Activated T-helper 1 cell treated with anti-CD3 and anti-CD28 coated beads, Interleukin-12 subunit alpha, Interleukin-12 subunit beta, Interleukin-2, Interleukin-4 antibody, amounts not matched to agents 30 ng/mL and 10 ng/mL and 1 ng/mL, durations not matched to agents 14 hours and 24 hours and 36 hours (primary cell): Measurements from ENCODE around the gene CD53. TPM values are rescaled to one million over a fixed set of nuclear protein-coding genes. Genes with fewer than 3 reads are reported as not detected.
"Not testable (repeated sequence)": the region's sequence is repeated elsewhere in the genome, so short reads cannot be mapped to it uniquely, and the experiment has no call there.

Source experiments
- DNase-seq: peaks from one replicate; pipeline ENCODE4 v3.0.0; 2021; ENCODE audit warnings: low spot score
- H3K27ac Mint-ChIP-seq: one replicate; pipeline ENCODE4 v1.8.0; 2021; ENCODE audit warnings: mild to moderate bottlenecking, mixed read lengths
- H3K27me3 Mint-ChIP-seq: one replicate; pipeline ENCODE4 v1.8.0; 2022; ENCODE audit warnings: mild to moderate bottlenecking, moderate library complexity, mixed read lengths; ENCODE audit not compliant: insufficient read depth
- H3K36me3 Mint-ChIP-seq: one replicate; pipeline ENCODE4 v1.8.0; 2021; ENCODE audit warnings: low read depth, mixed read lengths
- H3K4me1 Mint-ChIP-seq: one replicate; pipeline ENCODE4 v1.8.0; 2021; ENCODE audit warnings: low read depth, mixed read lengths
- H3K4me3 Mint-ChIP-seq: one replicate; pipeline ENCODE4 v1.8.0; 2021; ENCODE audit warnings: mild to moderate bottlenecking, moderate library complexity, mixed read lengths
- H3K9me3 Mint-ChIP-seq: one replicate; pipeline ENCODE4 v1.8.0; 2021; ENCODE audit warnings: mixed read lengths
- intact Hi-C: fragments of 100-400 bp; cut with micrococcal nuclease; formaldehyde crosslinking; loops from one replicate; pipeline ENCODE4 v1.15.1; 2024
- total RNA-seq: library from RNA; stranded (reverse); gene quantifications from 2 replicates; pipeline ENCODE4 v1.2.3, GENCODE V29; 2022

CD53 gene
- total RNA-seq, 1 donor from 2014 or later = 201 TPM

DNA sequence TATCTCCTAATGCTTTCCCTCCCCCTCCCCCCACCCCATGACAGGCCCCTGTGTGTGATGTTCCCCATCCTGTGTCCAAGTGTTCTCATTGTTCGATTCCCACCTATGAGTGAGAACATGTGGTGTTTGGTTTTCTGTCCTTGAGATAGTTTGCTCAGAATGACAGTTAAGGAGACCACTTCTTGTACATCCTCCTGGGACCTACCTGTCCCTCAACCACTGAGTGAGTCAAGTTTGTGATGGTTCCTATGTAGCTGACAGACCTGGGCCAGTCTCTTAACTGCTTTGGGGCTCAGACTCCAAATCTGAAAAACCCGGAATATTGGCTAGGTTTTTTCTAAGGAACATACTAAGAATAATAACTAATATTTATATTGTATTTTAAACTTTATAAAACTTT lies 12.3 kb upstream of the CD53 start:
- not testable (repeated sequence) for H3K4me3 Mint-ChIP-seq, DNase-seq, H3K27me3 Mint-ChIP-seq, H3K27ac Mint-ChIP-seq, H3K36me3 Mint-ChIP-seq
- Mint-ChIP-seq H3K4me1 (peaks cover 28% of the 10 kb centered on the region), H3K9me3 (peaks cover 31% of the 10 kb centered on the region)
- intact Hi-C loops = loop anchor here (1.0 to 5.0 kb wide), 2 partner anchors 13 to 37 kb away; partner anchors contain the start of gene CD53

DNA sequence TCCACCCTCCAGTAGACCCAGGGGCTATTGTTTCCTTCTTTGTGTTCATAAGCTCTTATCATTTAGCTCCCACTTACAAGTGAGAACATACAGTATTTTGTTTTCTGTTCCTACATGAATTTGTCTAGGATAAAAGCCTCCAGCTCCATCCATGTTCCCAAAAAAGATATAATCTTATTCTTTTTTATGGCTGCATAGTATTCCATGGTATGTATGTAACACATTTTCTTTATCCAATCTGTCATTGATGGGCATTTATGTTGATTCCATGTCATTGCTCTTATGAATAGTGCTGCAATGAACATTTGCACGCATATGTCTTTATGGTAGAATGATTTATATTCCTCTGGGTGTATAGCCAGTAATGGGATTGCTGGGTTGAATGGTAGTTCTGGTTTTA lies 11.0 kb upstream of the CD53 start:
- not testable (repeated sequence) for H3K27ac Mint-ChIP-seq, DNase-seq, H3K27me3 Mint-ChIP-seq, H3K4me3 Mint-ChIP-seq, H3K36me3 Mint-ChIP-seq
- peaks cover 44% of the 10 kb centered on the region for H3K9me3 Mint-ChIP-seq
- intact Hi-C loops = loop anchor here (5.0 kb wide), 1 partner anchor 35 kb away; no protein-coding TSS in a partner anchor
- H3K4me1 Mint-ChIP-seq = peaks cover 28% of the 10 kb centered on the region

DNA sequence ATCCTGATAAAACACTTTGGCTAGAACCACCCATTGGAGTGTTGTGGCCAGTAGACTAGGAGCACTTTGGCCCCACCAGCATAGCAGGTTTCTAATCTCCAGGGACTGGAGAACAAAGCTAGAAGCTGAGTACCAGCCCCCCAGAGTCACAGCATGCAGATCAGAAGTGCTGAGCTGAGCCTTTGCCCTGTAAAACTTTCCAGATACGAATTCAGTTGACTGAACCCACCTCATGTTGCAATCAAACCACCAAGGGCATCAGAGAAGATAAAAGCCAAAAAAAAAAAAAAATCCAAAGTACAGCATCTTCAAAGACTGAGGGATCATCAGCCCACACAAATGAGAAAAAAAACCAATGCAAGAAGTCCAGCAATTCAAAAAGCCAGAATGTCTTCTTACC lies 8.7 kb upstream of the CD53 start:
- no peak overlapping the region for H3K4me3 Mint-ChIP-seq
- H3K9me3 Mint-ChIP-seq = peaks cover 62% of the 10 kb centered on the region
- H3K27me3 Mint-ChIP-seq = no peaks in the 10 kb centered on the region
- H3K27ac Mint-ChIP-seq = no peak overlapping the region
- peaks cover 9% of the 10 kb centered on the region for H3K36me3 Mint-ChIP-seq
- intact Hi-C loops = loop anchor here (5.0 kb wide), 1 partner anchor 33 kb away; no protein-coding TSS in a partner anchor
- peaks cover 15% of the 10 kb centered on the region for H3K4me1 Mint-ChIP-seq
- no peak for DNase-seq

DNA sequence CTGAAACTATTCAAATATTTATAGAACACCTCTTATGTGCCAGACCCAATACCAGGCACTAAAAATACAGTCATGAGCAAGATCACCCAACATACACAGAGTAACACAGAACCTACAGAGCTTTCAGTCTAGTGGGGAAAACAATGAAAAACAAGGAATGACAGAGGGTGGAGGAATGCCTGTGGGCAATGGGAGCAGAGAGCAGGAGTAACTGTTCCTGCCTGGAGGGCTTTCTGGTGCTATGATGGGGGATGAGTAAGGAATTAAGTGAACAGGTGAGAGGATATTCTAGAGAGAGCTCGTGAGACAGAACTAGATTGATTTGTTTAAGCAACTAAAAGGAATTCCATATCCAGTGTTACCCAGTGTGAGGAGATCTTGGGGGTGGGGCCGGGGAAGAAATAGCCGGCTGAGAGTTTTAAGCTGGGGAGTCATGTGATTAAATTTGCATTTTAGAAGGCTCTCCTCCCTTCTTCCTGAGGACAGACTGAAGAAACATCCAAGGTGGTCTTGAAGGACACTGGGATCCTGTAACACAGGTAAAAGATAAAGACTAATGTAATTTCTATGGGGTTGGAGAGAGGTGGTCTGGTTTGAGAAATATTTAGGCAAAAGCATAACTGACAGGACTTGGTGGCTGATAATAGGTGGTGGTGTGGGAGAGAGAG lies 2.1 kb upstream of the CD53 start:
- Mint-ChIP-seq H3K27ac (peak overlapping the region; percentile 32), H3K27me3 (no peaks in the 10 kb centered on the region), H3K4me1 (peaks cover 34% of the 10 kb centered on the region), H3K36me3 (peaks cover 15% of the 10 kb centered on the region), H3K9me3 (peaks cover 28% of the 10 kb centered on the region), H3K4me3 (peak overlapping the region; percentile 28)
- no peak for DNase-seq
- intact Hi-C loops = loop anchor here (5.0 to 10.0 kb wide), 3 partner anchors 274 to 659 kb away; partner anchors contain the start of genes CEPT1, DRAM2, KCNC4 and LAMTOR5

DNA sequence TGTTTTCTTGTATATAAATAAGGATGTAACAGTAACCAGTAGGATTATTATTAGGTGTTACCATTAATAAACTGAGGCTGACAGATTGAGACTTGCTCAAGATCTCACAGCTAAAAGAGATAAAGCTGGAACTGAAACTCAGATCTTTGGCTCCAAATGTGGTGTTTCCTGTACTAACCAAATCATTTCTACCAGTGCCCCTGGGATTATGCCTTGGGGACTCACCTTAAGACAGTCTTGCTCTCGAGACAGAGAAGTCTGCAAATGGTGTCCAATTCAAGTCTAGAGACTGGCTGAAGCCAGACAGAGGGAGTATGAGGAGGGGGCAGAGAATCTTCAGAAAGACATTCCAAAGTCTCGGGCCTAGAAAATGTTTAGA lies 593 bp upstream of the CD53 start:
- Mint-ChIP-seq H3K36me3 (peaks cover 16% of the 10 kb centered on the region), H3K27me3 (no peaks in the 10 kb centered on the region), H3K4me1 (peaks cover 42% of the 10 kb centered on the region), H3K27ac (peak overlapping the region; percentile 98), H3K4me3 (peak overlapping the region; percentile 99), H3K9me3 (peaks cover 13% of the 10 kb centered on the region)
- no peak for DNase-seq
- intact Hi-C loops = loop anchor here (5.0 to 10.0 kb wide), 3 partner anchors 272 to 660 kb away; partner anchors contain the start of genes CEPT1, DRAM2, KCNC4 and LAMTOR5

DNA sequence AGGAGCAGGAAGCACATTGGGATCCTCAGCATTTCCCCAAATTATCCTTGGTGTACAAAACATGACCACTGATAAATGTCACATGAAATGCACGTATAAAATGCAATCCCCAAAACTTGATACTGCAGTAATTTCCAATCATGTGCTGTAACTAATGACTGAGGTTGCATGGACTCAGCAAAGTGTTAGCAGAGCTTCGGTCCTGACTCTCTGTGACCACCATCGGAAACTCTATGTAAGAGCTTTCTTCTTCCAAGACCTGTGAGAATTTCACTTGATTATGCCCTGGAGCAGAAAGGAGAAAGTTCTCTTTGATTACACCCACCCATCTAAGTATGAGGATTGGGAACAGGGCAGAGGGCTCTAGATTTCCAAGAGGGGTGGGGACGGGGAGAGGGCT lies 908 bp downstream of the CD53 start:
- Mint-ChIP-seq H3K4me3 (peak overlapping the region; percentile 99), H3K4me1 (peaks cover 52% of the 10 kb centered on the region), H3K27me3 (no peaks in the 10 kb centered on the region), H3K9me3 (no peaks in the 10 kb centered on the region), H3K36me3 (peaks cover 23% of the 10 kb centered on the region), H3K27ac (peak overlapping the region; percentile 98)
- no peak for DNase-seq
- intact Hi-C loops = loop anchor here (1.0 to 10.0 kb wide), 6 partner anchors 7 to 662 kb away; partner anchors contain the start of genes CEPT1, DRAM2, KCNC4 and LAMTOR5

DNA sequence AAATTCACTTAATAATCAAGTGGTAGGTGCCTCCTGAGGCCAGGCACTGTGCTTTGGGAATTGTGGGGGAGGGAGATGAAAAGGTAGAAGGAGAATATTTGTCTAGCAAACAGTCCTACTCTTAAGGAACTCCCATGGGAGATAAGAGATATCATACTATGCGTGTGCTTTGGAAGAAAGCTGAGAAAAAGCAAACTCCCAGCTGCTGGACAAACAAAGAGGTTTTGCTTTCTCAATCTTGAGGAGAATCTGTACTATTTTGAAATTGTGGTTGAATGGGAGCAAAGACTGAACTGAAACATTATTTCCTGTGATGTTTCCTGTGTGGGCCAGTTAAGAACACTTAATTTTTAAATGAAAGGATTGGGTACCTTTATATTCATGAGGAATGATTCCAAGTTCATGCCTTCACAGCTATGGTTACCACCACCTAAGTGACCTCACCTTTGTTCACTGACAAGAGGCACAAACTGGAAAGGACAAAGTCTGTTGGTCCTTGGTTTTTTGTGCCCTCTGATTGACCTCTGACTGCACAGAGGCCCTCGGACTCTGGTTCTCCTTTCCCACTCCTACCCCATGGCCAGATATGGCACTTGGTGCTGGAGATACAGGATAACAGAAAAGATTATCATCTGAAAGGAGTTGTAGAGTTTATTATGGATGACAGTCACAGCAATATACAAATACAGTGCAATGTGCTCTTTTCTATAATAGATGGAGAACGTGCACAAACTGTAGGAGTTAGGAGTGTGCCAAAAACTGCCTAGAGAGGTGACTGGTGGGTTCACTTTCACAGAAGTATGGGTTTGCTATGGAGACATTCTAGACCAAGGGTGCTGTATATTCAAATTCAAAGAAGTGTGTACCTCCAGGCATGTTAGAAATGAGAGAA lies 1.6 kb downstream of the CD53 start:
- Mint-ChIP-seq H3K27me3 (no peaks in the 10 kb centered on the region), H3K4me1 (peaks cover 56% of the 10 kb centered on the region), H3K36me3 (peaks cover 23% of the 10 kb centered on the region), H3K27ac (peak overlapping the region; percentile 98), H3K9me3 (no peaks in the 10 kb centered on the region), H3K4me3 (peak overlapping the region; percentile 99)
- intact Hi-C loops = loop anchor here (1.0 to 10.0 kb wide), 8 partner anchors 22 to 883 kb away; partner anchors contain the start of genes CEPT1, DDX20, DRAM2 and KCNC4
- DNase-seq = no peak

DNA sequence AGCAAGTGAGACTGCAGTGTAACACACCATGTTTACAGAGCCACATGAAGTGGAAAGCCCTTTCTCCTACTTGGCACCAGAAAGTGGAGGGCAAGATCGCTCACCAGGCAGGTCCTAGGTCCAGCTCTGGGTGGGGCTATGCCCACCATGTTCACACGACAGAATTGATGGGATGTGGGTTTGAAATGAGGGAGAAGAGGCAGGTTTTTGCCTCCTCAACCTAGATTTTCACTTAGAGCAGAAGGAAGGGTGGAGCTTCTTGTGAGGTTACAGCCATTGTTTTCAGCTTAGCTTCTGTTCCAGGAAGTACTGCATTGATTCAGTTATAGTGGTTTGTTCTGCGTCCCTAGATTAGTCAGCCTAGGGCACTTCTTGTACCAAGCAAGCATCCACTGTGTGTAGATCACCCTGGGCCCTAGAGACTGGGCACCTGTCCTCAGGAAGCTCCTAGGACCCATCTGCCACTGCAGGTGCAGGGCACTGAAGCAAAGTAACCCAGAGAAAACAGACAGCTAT lies 2.3 kb downstream of the CD53 start:
- Mint-ChIP-seq H3K9me3 (no peaks in the 10 kb centered on the region), H3K27ac (peak overlapping the region; percentile 98), H3K27me3 (no peaks in the 10 kb centered on the region), H3K4me3 (peak overlapping the region; percentile 99), H3K4me1 (peaks cover 63% of the 10 kb centered on the region), H3K36me3 (peaks cover 23% of the 10 kb centered on the region)
- peak; percentile 60 for DNase-seq
- intact Hi-C loops = loop anchor here (1.0 to 10.0 kb wide), 7 partner anchors 21 to 882 kb away; partner anchors contain the start of genes CEPT1, DDX20, DRAM2 and LAMTOR5

DNA sequence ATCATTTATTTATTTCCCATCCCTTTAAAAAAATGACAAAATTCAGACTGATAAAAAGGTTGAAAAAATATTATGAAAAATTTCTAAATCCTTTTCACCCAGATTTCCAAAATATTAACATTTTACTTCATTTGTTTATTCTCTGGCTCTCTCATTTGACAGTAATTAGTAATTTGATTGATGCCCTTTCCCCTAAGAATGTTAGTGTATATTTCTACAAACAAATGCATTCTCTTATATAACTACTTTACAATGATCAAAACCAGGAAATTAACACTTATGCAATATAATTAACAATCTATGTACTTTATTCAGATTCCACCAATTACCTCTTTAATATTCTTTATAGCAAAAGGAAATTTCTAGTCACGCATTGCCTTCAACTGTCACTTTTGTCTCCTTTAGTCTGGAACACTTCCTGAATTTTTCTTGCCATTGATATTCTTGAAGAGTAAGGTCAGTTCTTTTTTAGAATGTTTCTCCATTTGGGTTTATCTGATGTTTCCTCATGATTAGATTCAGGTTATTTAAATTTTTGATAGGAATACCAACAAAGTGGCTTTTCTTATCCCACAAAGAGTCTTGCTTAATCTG lies 3.9 kb downstream of the CD53 start:
- Mint-ChIP-seq H3K4me1 (peaks cover 68% of the 10 kb centered on the region), H3K4me3 (peak overlapping the region; percentile 99), H3K27me3 (no peaks in the 10 kb centered on the region), H3K36me3 (peaks cover 25% of the 10 kb centered on the region), H3K27ac (peak overlapping the region; percentile 89), H3K9me3 (no peaks in the 10 kb centered on the region)
- intact Hi-C loops = loop anchor here (5.0 to 10.0 kb wide), 3 partner anchors 268 to 880 kb away; partner anchors contain the start of genes CEPT1, DDX20, DRAM2 and LAMTOR5
- DNase-seq = no peak

DNA sequence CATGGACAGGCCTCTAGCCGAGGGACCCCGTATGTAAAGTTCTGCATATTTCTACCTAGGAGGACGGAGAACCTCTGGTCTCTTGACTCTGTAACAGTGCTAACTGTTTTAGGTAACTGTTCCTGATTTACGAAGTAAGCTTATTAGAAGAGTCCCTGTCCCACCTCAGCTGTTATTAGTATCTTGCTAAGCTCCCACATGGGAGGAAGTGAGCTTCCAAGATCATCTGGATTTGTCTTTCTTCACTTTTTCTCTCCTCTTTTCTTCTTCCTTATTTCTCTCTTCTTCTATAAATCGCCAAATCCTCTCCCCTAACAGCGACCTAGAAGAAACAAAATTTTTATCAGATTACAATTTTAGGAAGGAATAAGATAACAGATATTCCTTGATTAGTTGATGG lies 4.4 kb downstream of the CD53 start:
- Mint-ChIP-seq H3K36me3 (peaks cover 27% of the 10 kb centered on the region), H3K4me1 (peaks cover 68% of the 10 kb centered on the region), H3K27ac (peak overlapping the region; percentile 89), H3K27me3 (no peaks in the 10 kb centered on the region), H3K4me3 (peak overlapping the region; percentile 99), H3K9me3 (no peaks in the 10 kb centered on the region)
- intact Hi-C loops = loop anchor here (5.0 to 10.0 kb wide), 3 partner anchors 267 to 880 kb away; partner anchors contain the start of genes CEPT1, DDX20, DRAM2 and LAMTOR5
- no peak for DNase-seq

DNA sequence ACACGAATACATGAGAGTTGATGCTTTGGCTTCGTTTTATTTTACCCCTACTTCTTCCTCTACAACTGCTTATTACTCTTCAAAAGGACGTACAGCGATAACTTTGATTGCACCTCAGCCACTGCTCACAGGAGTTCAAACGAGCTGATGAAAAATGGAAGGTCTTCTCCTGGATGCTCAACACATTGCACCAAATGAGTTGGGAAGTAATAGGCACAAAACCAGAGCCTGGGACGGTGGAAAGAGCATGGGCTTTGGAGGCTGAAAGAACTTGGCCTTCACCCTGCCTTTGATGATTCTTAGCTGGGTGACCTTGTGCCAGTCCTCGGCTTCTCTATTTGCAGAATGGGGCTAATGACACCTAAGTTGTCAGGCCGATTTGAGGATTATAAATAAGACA lies 4.8 kb downstream of the CD53 start:
- no peaks in the 10 kb centered on the region for H3K9me3 Mint-ChIP-seq
- peaks cover 27% of the 10 kb centered on the region for H3K36me3 Mint-ChIP-seq
- peak overlapping the region; percentile 99 for H3K4me3 Mint-ChIP-seq
- no peak for DNase-seq
- intact Hi-C loops = loop anchor here (5.0 to 10.0 kb wide), 3 partner anchors 267 to 880 kb away; partner anchors contain the start of genes CEPT1, DDX20, DRAM2 and LAMTOR5
- peaks cover 68% of the 10 kb centered on the region for H3K4me1 Mint-ChIP-seq
- peak overlapping the region; percentile 89 for H3K27ac Mint-ChIP-seq
- no peaks in the 10 kb centered on the region for H3K27me3 Mint-ChIP-seq

DNA sequence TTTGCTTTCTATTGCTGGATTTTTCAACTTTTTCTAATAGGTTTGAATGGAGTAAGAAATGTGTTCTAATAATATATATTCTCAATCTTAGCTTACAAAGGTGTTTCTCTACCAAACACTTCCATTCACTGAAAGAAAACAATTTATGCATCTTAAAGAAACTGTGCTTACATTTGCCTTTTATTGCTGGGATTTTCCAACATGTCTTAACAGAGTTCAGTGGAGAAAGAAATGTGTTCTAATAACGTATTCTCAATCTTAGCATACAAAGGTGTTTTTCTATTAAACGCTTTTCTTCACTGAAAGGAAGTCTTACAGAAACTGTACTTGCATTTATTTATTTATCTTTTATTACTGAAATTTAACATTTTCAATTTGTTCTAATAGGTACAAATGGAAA lies 5.6 kb downstream of the CD53 start:
- peak overlapping the region; percentile 37 for H3K27ac Mint-ChIP-seq
- no peaks in the 10 kb centered on the region for H3K9me3 Mint-ChIP-seq
- peaks cover 25% of the 10 kb centered on the region for H3K36me3 Mint-ChIP-seq
- no peaks in the 10 kb centered on the region for H3K27me3 Mint-ChIP-seq
- no peak for DNase-seq
- peak overlapping the region; percentile 21 for H3K4me3 Mint-ChIP-seq
- intact Hi-C loops = loop anchor here (5.0 to 10.0 kb wide), 3 partner anchors 266 to 879 kb away; partner anchors contain the start of genes CEPT1, DDX20, DRAM2 and LAMTOR5
- H3K4me1 Mint-ChIP-seq = peaks cover 73% of the 10 kb centered on the region
